Measurements from ENCODE around the gene NR1H2.
"Not testable (repeated sequence)": the region's sequence is repeated elsewhere in the genome, so short reads cannot be mapped to it uniquely, and the experiment has no call there.

The NR1H2 gene

GRCh38 chr19:50377051-50377461, 799 bp downstream of the NR1H2 start:
- DNase-seq (ENCODE audit: low read depth, low spot score): no peak
- H3K27ac ChIP-seq: no peak overlapping the region

- H3K27ac ChIP-seq: no peak overlapping the region
- DNase-seq (ENCODE audit: low read depth, low spot score): no peak
Measured at GRCh38 chr19:50377517-50377916, 1.3 kb downstream of the NR1H2 start.

GRCh38 chr19:50378169-50378862, 2.1 kb downstream of the NR1H2 start:
- no peak for DNase-seq (ENCODE audit: low read depth, low spot score)
- H3K27ac ChIP-seq: no peak overlapping the region

- H3K27ac ChIP-seq: no peak overlapping the region
Measured at GRCh38 chr19:50378863-50379236, 2.6 kb downstream of the NR1H2 start.

GRCh38 chr19:50379602-50380001, 3.3 kb downstream of the NR1H2 start:
- DNase-seq (ENCODE audit: low read depth, low spot score): no peak
- H3K27ac ChIP-seq: no peak overlapping the region

More at GRCh38 chr19:50378863-50379236, 2.6 kb downstream of the NR1H2 start:
- no peak for DNase-seq (ENCODE audit: low read depth, low spot score)

GRCh38 chr19:50380137-50380536, 3.9 kb downstream of the NR1H2 start:
- H3K27ac ChIP-seq: no peak overlapping the region
- no peak for DNase-seq (ENCODE audit: low read depth, low spot score)

GRCh38 chr19:50380751-50381151, 4.5 kb downstream of the NR1H2 start:
- no peak for DNase-seq (ENCODE audit: low read depth, low spot score)
- H3K27ac ChIP-seq: no peak overlapping the region

GRCh38 chr19:50381881-50382729, 5.8 kb downstream of the NR1H2 start:
- H3K27ac ChIP-seq: no peak overlapping the region
- no peak for DNase-seq (ENCODE audit: low read depth, low spot score)

GRCh38 chr19:50383001-50383851, 7.0 kb downstream of the NR1H2 start:
- peak overlapping the region; percentile 58 for H3K27ac ChIP-seq

GRCh38 chr19:50383852-50384684, 7.8 kb downstream of the NR1H2 start, which contains the start of gene POLD1:
Gene POLD1 (plus strand): TSS chr19:50384347. CDS start chr19:50398852, 14,505 bp downstream.
- peak within 1 kb of the TSS; percentile 58 for H3K27ac ChIP-seq
- peak; percentile 89 for DNase-seq (ENCODE audit: low read depth, low spot score)

More at GRCh38 chr19:50383001-50383851, 7.0 kb downstream of the NR1H2 start:
- DNase-seq (ENCODE audit: low read depth, low spot score): no peak

GRCh38 chr19:50384685-50385535, 8.7 kb downstream of the NR1H2 start:
- DNase-seq (ENCODE audit: low read depth, low spot score): no peak
- H3K27ac ChIP-seq: peak overlapping the region; percentile 58

GRCh38 chr19:50387176-50387867, 11.1 kb downstream of the NR1H2 start:
- DNase-seq (ENCODE audit: low read depth, low spot score): no peak
- no peak overlapping the region for H3K27ac ChIP-seq

- H3K27ac ChIP-seq: no peak overlapping the region
- DNase-seq (ENCODE audit: low read depth, low spot score): no peak
Measured at GRCh38 chr19:50387868-50388245, 11.6 kb downstream of the NR1H2 start.

GRCh38 chr19:50390295-50390694, 14.0 kb downstream of the NR1H2 start:
- not testable (repeated sequence) for H3K27ac ChIP-seq; DNase-seq (ENCODE audit: low read depth, low spot score)

GRCh38 chr19:50390952-50391351, 14.7 kb downstream of the NR1H2 start:
- DNase-seq (ENCODE audit: low read depth, low spot score); H3K27ac ChIP-seq: not testable (repeated sequence)

- no peak for DNase-seq (ENCODE audit: low read depth, low spot score)
- H3K27ac ChIP-seq: no peak overlapping the region
Measured at GRCh38 chr19:50392759-50393158, 16.5 kb downstream of the NR1H2 start.

GRCh38 chr19:50393589-50393988, 17.3 kb downstream of the NR1H2 start:
- no peak for DNase-seq (ENCODE audit: low read depth, low spot score)

GRCh38 chr19:50394017-50394416, 17.8 kb downstream of the NR1H2 start:
- DNase-seq (ENCODE audit: low read depth, low spot score): no peak
- no peak overlapping the region for H3K27ac ChIP-seq

More at GRCh38 chr19:50393589-50393988, 17.3 kb downstream of the NR1H2 start:
- H3K27ac ChIP-seq: no peak overlapping the region
